GM23248 (cell line): Measurements from ENCODE around the gene JPH2. TPM values are rescaled to one million over a fixed set of nuclear protein-coding genes. Genes with fewer than 3 reads are reported as not detected.

Source experiments
- DNase-seq: peaks from one replicate; pipeline ENCODE4 v3.0.0-alpha.2; 2015
- H2AFZ ChIP-seq: fragments of 200-600 bp; sonication (generic); 2 replicates; pipeline ENCODE4 v1.6.1; 2016; ENCODE audit warnings: antibody characterized with exemption
- H3F3A ChIP-seq: fragments of 200-600 bp; sonication (generic); 2 replicates; pipeline ENCODE4 v1.6.1; 2016; ENCODE audit warnings: mild to moderate bottlenecking, antibody characterized with exemption, mixed run types; ENCODE audit not compliant: insufficient read depth
- H3K27ac ChIP-seq: fragments of 200-600 bp; sonication (generic); 2 replicates; pipeline ENCODE4 v1.5.1; 2016; ENCODE audit warnings: mild to moderate bottlenecking
- H3K27me3 ChIP-seq: fragments of 200-600 bp; sonication (generic); replicated peaks from 2 replicates; pipeline ENCODE4 v1.6.1; 2016; ENCODE audit warnings: mild to moderate bottlenecking; ENCODE audit not compliant: insufficient read depth
- H3K36me3 ChIP-seq: fragments of 200-600 bp; sonication (generic); 2 replicates; pipeline ENCODE4 v1.6.1; 2016; ENCODE audit warnings: low read depth, mild to moderate bottlenecking
- H3K4me1 ChIP-seq: fragments of 200-600 bp; sonication (generic); 2 replicates; pipeline ENCODE4 v1.6.1; 2016; ENCODE audit warnings: mild to moderate bottlenecking; ENCODE audit not compliant: insufficient read depth
- H3K4me2 ChIP-seq: fragments of 200-600 bp; sonication (generic); one replicate; pipeline ENCODE4 v1.6.1; 2016; ENCODE audit warnings: mild to moderate bottlenecking; ENCODE audit not compliant: unreplicated experiment
- H3K4me3 ChIP-seq: fragments of 200-600 bp; sonication (generic); 2 replicates; pipeline ENCODE4 v1.5.1; 2016; ENCODE audit warnings: mild to moderate bottlenecking
- H3K79me2 ChIP-seq: fragments of 200-600 bp; sonication (generic); 2 replicates; pipeline ENCODE4 v1.6.1; 2016; ENCODE audit warnings: mild to moderate bottlenecking; ENCODE audit not compliant: insufficient read depth
- H3K9ac ChIP-seq: fragments of 200-600 bp; sonication (generic); 2 replicates; pipeline ENCODE4 v1.6.1; 2016; ENCODE audit warnings: mild to moderate bottlenecking
- H3K9me2 ChIP-seq: fragments of 200-600 bp; sonication (generic); 2 replicates; pipeline ENCODE4 v1.6.1; 2016; ENCODE audit warnings: mixed run types, mild to moderate bottlenecking, moderate library complexity; ENCODE audit not compliant: insufficient read depth
- H3K9me3 ChIP-seq: fragments of 200-600 bp; sonication (generic); one replicate; pipeline ENCODE4 v1.6.1; 2017; ENCODE audit warnings: low read depth
- H4K20me1 ChIP-seq: fragments of 200-600 bp; sonication (generic); 2 replicates; pipeline ENCODE4 v1.6.0; 2016; ENCODE audit not compliant: insufficient read depth
- EZH2 ChIP-seq: fragments of 200-600 bp; sonication (generic); IDR thresholded peaks from 2 replicates; pipeline ENCODE4 v1.6.1; 2018; ENCODE audit warnings: antibody characterized with exemption, mild to moderate bottlenecking; ENCODE audit not compliant: insufficient read depth, poor library complexity, severe bottlenecking
- EZH2phosphoT487 ChIP-seq: fragments of 200-600 bp; sonication (generic); IDR thresholded peaks from 2 replicates; pipeline ENCODE4 v1.6.1; 2018; ENCODE audit warnings: antibody characterized with exemption, moderate library complexity, mild to moderate bottlenecking, low read depth; ENCODE audit not compliant: insufficient read depth
- WGBS, 2 experiments: methylation state at CpG; one replicate each; pipeline ENCODE4 v1.1.6; 2015 to 2017; ENCODE audit warnings: low lambda C conversion rate in 2 of 2, low coverage in 1 of 2; ENCODE audit errors: missing lambda C conversion rate in 2 of 2; 5-methylcytosine and 5-hydroxymethylcytosine counted together
- in situ Hi-C: fragments of 300-500 bp; cut with MboI; formaldehyde crosslinking; loops from 2 replicates; pipeline ENCODE4 v1.15.0; 2020
- polyA plus RNA-seq: library from polyadenylated mRNA; unstranded; fragments of >200 nt; fragmentation: Nextera tagmentation; extraction: Ambion mirVana; gene quantifications from 2 replicates; pipeline ENCODE4 v1.2.1, GENCODE V29; 2016
- total RNA-seq: library from RNA; depleted of rRNA; stranded (reverse); fragments of >200 nt; shearing (Covaris generic); gene quantifications from 2 replicates; pipeline ENCODE4 v1.2.3, GENCODE V29; 2014

JPH2 gene
- total and polyA plus RNA-seq, 2 experiments from 2014 or later: 1.8 to 9.7 TPM

- no peaks in the 10 kb centered on the region for H4K20me1 ChIP-seq
- H3K9ac ChIP-seq: no peak overlapping the region
- no peaks in the 10 kb centered on the region for H3K9me2 ChIP-seq
- in situ Hi-C loops: no loop called here
- no peak overlapping the region for H3K4me3 ChIP-seq
- H3K27ac ChIP-seq: no peak overlapping the region
- H3K36me3 ChIP-seq: no peaks in the 10 kb centered on the region
- no peaks in the 10 kb centered on the region for H3F3A ChIP-seq
- TF ChIP-seq EZH2 (no peak), EZH2phosphoT487 (no peak)
- no peaks in the 10 kb centered on the region; the same call in 1 of the 2 replicates for H3K27me3 ChIP-seq
- no peak overlapping the region for H3K4me2 ChIP-seq
- peaks cover 6% of the 10 kb centered on the region for H3K9me3 ChIP-seq
- peak; percentile 47 for DNase-seq
- 48% methylated on average over 7 of the region's 7 CpGs for WGBS, 2 experiments
- H2AFZ ChIP-seq: no peak overlapping the region
- H3K4me1 ChIP-seq: no peaks in the 10 kb centered on the region
- no peaks in the 10 kb centered on the region for H3K79me2 ChIP-seq
Measured at GRCh38 chr20:44104798-44105517, 82.0 kb downstream of the JPH2 start.

- Histone ChIP-seq H3K36me3 (no peaks in the 10 kb centered on the region), H2AFZ (no peak overlapping the region), H3K27ac (no peak overlapping the region), H3K79me2 (no peaks in the 10 kb centered on the region), H3K9me3 (peaks cover 6% of the 10 kb centered on the region), H3K27me3 (no peaks in the 10 kb centered on the region; the same call in 1 of the 2 replicates), H4K20me1 (no peaks in the 10 kb centered on the region), H3K9ac (no peak overlapping the region), H3K4me1 (no peaks in the 10 kb centered on the region), H3K4me2 (no peak overlapping the region), H3K4me3 (no peak overlapping the region), H3F3A (no peaks in the 10 kb centered on the region), H3K9me2 (no peaks in the 10 kb centered on the region)
- DNase-seq: no peak
- TF ChIP-seq EZH2phosphoT487 (no peak), EZH2 (no peak)
- 79 to 84% methylated on average over 1 of the region's 1 CpG for WGBS, 2 experiments
- in situ Hi-C loops: no loop called here
Measured at GRCh38 chr20:44102582-44102981, 84.4 kb downstream of the JPH2 start.

- TF ChIP-seq EZH2 (no peak), EZH2phosphoT487 (no peak)
- Histone ChIP-seq H2AFZ (no peak overlapping the region), H3K36me3 (no peaks in the 10 kb centered on the region), H3K27me3 (no peaks in the 10 kb centered on the region; the same call in 1 of the 2 replicates), H3F3A (no peaks in the 10 kb centered on the region), H3K79me2 (no peaks in the 10 kb centered on the region), H3K27ac (no peak overlapping the region), H3K9me3 (peaks cover 6% of the 10 kb centered on the region), H3K4me2 (no peak overlapping the region), H3K4me1 (no peaks in the 10 kb centered on the region), H3K9ac (no peak overlapping the region), H3K9me2 (no peaks in the 10 kb centered on the region), H4K20me1 (no peaks in the 10 kb centered on the region), H3K4me3 (no peak overlapping the region)
- in situ Hi-C loops: no loop called here
- DNase-seq: no peak
- WGBS, 2 experiments: 51 to 56% methylated on average over 7 of the region's 7 CpGs
Measured at GRCh38 chr20:44099832-44100231, 87.2 kb downstream of the JPH2 start.

GRCh38 chr20:44098657-44099056 is 88.3 kb downstream of the JPH2 start:
- Histone ChIP-seq H3K9ac (no peak overlapping the region), H3K4me1 (no peaks in the 10 kb centered on the region), H3K27me3 (no peaks in the 10 kb centered on the region), H4K20me1 (no peaks in the 10 kb centered on the region), H3K79me2 (no peaks in the 10 kb centered on the region), H3K9me3 (peaks cover 6% of the 10 kb centered on the region), H3K9me2 (no peaks in the 10 kb centered on the region), H3K4me3 (no peak overlapping the region), H3K36me3 (no peaks in the 10 kb centered on the region), H2AFZ (no peak overlapping the region), H3K27ac (no peak overlapping the region), H3K4me2 (no peak overlapping the region), H3F3A (no peaks in the 10 kb centered on the region)
- no peak for TF ChIP-seq EZH2
- TF ChIP-seq EZH2phosphoT487: no peak
- in situ Hi-C loops: no loop called here
- DNase-seq: no peak
- 49 to 60% methylated on average over 5 of the region's 5 CpGs for WGBS, 2 experiments

- in situ Hi-C loops: no loop called here
Measured at GRCh38 chr20:44098256-44098630, 88.7 kb downstream of the JPH2 start.

More at GRCh38 chr20:44098256-44098630, 88.7 kb downstream of the JPH2 start:
- Histone ChIP-seq H3K79me2 (no peaks in the 10 kb centered on the region), H3F3A (no peaks in the 10 kb centered on the region), H3K9me2 (no peaks in the 10 kb centered on the region), H3K9ac (no peak overlapping the region), H3K4me3 (no peak overlapping the region), H4K20me1 (no peaks in the 10 kb centered on the region), H3K4me1 (no peaks in the 10 kb centered on the region), H3K27me3 (no peaks in the 10 kb centered on the region), H3K4me2 (no peak overlapping the region), H3K9me3 (peaks cover 6% of the 10 kb centered on the region), H3K27ac (no peak overlapping the region), H3K36me3 (no peaks in the 10 kb centered on the region), H2AFZ (no peak overlapping the region)
- DNase-seq: no peak
- TF ChIP-seq EZH2 (no peak), EZH2phosphoT487 (no peak)
- 80 to 81% methylated on average over 6 of the region's 6 CpGs for WGBS, 2 experiments
